IPS-NIHi11 (cell line): ENCODE results near the gene MEX3A.
A peak's percentile ranks its signal among the peaks of the same experiment; 100 is the strongest.
"Not testable (repeated sequence)": the region's sequence is repeated elsewhere in the genome, so short reads cannot be mapped to it uniquely, and the experiment has no call there.

Source experiments
- DNase-seq: peaks from one replicate; pipeline ENCODE4 v3.0.0; 2012; ENCODE audit warnings: mixed read lengths, low spot score

MEX3A gene

GRCh38 chr1:156118177-156118868 lies 36.1 kb upstream of the MEX3A start:
- no peak for DNase-seq

GRCh38 chr1:156117414-156118176 lies 35.3 kb upstream of the MEX3A start:
- no peak for DNase-seq

DNA sequence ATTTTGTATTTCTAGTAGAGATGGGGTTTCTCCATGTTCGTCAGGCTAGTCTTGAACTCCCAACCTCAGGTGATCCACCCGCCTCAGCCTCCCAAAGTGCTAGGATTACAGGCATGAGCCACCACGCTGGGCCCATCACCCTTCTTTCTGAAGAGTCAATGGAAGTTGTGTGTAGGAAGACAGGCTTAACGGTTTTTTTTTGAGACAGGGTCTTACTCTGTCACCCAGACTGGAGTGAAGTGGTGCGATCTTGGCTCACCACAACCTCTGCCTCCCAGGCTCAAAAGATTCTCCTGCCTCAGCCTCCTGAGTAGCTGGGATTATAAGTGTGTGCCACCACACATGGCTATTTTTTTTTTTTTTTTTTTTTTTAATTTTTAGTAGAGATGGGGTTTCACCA lies 34.5 kb upstream of the MEX3A start:
- not testable (repeated sequence) for DNase-seq

DNA sequence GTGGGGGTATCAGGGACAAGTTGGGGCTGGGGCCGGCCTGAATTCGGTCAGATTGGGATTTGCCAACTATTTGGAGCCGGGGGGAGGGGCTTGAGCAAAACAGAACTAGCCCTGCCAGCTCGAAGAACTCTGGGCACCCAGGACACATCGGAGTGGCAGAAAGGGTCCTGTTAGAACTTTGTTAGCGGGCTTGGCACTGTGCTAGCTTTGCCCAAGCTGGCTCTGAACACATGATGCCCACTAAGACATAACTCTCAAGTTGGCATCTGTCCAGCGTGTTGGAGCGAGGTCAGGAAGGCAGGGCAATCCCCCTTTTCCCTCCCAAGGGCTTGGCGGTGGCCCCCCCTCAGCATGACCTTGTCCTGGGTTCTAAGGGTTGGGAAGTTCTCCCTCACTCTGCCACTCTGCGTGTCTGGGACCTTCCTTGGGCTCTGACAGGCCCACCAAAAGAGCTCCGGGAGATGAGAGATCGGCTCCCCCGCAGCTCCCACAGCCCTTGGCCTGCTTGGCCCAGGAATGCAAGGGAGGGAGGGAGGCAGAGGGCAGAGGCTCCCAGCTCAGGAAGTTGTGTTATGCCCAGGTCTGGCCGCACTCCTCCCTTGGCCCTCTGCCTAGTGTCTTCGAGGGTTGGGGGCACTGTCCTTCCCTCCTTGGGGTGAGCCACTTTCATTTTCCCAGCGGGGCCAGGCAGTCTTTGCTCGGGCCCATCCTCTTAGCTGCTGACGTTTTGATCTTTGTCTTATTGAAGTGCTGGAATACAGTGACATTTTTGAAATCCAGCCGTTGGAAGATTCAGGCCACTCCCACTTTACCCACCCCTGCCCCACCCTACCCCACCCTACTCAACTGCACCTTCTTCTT lies 33.5 kb upstream of the MEX3A start:
- peak; percentile 67 for DNase-seq

- peak; percentile 67 for DNase-seq
Measured at GRCh38 chr1:156114919-156115513, 32.8 kb upstream of the MEX3A start.

GRCh38 chr1:156114101-156114918 lies 32.0 kb upstream of the MEX3A start, which contains the start of gene LMNA:
Gene LMNA (plus strand): TSS chr1:156114711. CDS start chr1:156114919, 208 bp downstream.
- peak; percentile 84 for DNase-seq

- no peak for DNase-seq
Measured at GRCh38 chr1:156113282-156113950, 31.2 kb upstream of the MEX3A start.

GRCh38 chr1:156112276-156113137 lies 30.2 kb upstream of the MEX3A start:
- no peak for DNase-seq

DNA sequence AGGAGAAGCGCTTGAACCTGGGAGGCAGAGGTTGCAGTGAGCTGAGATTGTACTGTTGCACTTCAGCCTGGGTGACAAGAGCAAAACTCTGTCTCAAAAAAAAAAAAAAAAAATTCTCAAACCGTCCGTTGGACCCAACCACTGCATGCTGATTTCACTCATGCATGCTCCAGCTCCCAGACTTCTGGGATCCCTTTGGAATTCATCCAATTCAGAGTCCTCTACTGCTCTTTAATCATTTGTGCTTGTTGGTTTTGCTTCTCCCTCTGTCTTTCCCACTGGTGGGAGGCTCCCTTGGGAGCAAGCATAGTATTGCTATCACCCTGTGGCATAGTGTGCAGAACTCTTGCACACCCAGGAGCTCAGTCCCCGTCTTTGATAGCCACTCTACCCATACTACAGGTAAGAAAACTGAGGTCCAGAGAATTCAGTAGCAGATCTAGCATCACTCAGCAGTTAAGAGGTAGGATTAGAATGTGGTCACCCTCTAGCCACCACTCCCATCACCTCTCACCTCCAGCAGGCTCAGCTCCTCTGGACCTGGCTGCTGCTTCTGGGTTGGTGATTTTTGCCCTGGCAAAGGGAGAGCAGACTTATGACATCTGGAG lies 29.2 kb upstream of the MEX3A start:
- DNase-seq = no peak

GRCh38 chr1:156110252-156110651 lies 28.0 kb upstream of the MEX3A start:
- DNase-seq = no peak

DNA sequence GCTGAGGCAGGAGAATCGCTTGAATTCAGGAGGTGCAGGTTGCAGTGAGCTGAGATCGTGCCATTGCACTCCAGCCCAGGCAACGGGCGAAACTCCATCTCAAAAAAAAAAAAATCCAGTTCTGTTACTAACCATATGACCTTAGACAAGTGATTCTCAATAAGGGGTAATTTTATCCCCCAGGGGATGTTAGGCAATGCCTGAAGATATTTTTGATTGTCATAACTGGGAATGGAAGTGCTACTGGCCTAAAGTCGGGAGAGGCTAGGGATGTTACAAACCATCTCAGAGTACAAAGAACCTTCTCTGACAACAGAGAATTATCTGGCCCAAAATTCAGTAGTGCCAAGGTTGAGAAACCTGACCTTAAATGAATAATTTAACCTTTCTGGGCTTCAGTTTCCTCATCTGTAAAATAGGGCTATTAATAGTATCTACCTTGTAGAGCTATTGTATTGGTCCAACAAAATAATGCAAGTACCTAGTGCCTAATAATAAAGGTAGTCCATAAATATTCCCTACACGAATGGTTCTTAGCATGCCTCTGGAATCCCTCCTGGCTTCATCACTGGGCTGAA lies 26.5 kb upstream of the MEX3A start:
- DNase-seq = no peak

- DNase-seq = no peak
Measured at GRCh38 chr1:156108057-156108456, 25.8 kb upstream of the MEX3A start.

- DNase-seq = peak; percentile 69
Measured at GRCh38 chr1:156106624-156107488, 24.6 kb upstream of the MEX3A start.

- peak; percentile 61 for DNase-seq
Measured at GRCh38 chr1:156104861-156105832, 22.9 kb upstream of the MEX3A start.

GRCh38 chr1:156104065-156104810 lies 22.0 kb upstream of the MEX3A start:
- DNase-seq = no peak

DNA sequence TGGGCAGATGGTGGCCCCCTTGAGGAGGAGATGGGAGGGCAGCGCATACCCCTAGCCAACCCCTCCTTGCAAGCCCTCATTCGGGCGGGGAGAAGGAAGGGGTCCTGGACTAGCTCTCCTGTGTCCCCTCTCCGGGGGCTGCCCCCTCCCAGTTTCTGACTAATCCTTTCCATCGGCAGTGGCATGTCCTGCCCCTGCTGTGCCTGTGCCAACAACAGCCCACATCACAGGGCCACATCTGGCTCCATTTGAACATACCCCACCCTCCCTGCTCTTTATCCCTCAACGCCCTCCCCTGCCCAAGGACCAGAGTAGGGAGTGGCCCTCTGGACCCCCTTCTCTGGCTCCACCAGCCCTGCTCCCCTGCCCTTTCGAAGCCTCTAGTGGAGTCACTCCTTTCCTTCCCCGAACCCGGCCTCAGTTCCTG lies 21.3 kb upstream of the MEX3A start:
- no peak for DNase-seq
